KMS-11 (cell line): ENCODE results near the gene USP53.

Experiments
- H2AFZ ChIP-seq: fragments of 200-600 bp; sonication (generic); 2 replicates; pipeline ENCODE4 v1.6.1; 2016; ENCODE audit warnings: antibody characterized with exemption, mixed run types, low read depth
- H3K27ac ChIP-seq: fragments of 200-600 bp; sonication (generic); 2 replicates; pipeline ENCODE4 v1.6.1; 2016; ENCODE audit warnings: mild to moderate bottlenecking, mixed run types
- H3K27me3 ChIP-seq: fragments of 200-600 bp; sonication (generic); 2 replicates; pipeline ENCODE4 v1.6.1; 2017; ENCODE audit warnings: mild to moderate bottlenecking, low read depth, mixed run types, moderate library complexity; ENCODE audit not compliant: insufficient read depth
- H3K36me3 ChIP-seq: fragments of 200-600 bp; sonication (generic); 2 replicates; pipeline ENCODE4 v1.6.1; 2017; ENCODE audit warnings: mild to moderate bottlenecking, mixed run types; ENCODE audit not compliant: insufficient read depth
- H3K4me1 ChIP-seq: fragments of 200-600 bp; sonication (generic); 2 replicates; pipeline ENCODE4 v1.6.1; 2016; ENCODE audit warnings: mild to moderate bottlenecking, low read depth, mixed run types; ENCODE audit not compliant: poor library complexity, severe bottlenecking
- H3K4me2 ChIP-seq: fragments of 200-600 bp; sonication (generic); 2 replicates; pipeline ENCODE4 v1.7.0; 2016; ENCODE audit warnings: mild to moderate bottlenecking, mixed run types
- H3K4me3 ChIP-seq: fragments of 200-600 bp; sonication (generic); IDR thresholded peaks from 2 replicates; pipeline ENCODE4 v1.6.1; 2017; ENCODE audit warnings: low read depth, low read length, mixed read lengths; ENCODE audit not compliant: insufficient read depth
- H3K79me2 ChIP-seq: fragments of 200-600 bp; sonication (generic); 2 replicates; pipeline ENCODE4 v1.6.1; 2016; ENCODE audit warnings: low read depth, mixed run types; ENCODE audit not compliant: insufficient read depth
- H3K9ac ChIP-seq: fragments of 200-600 bp; sonication (generic); 2 replicates; pipeline ENCODE4 v1.6.1; 2016; ENCODE audit warnings: mild to moderate bottlenecking, mixed run types
- H4K20me1 ChIP-seq: fragments of 200-600 bp; sonication (generic); 2 replicates; pipeline ENCODE4 v1.6.1; 2016; ENCODE audit warnings: mild to moderate bottlenecking, mixed run types; ENCODE audit not compliant: insufficient read depth
- CTCF ChIP-seq: fragments of 200-600 bp; sonication (generic); conservative IDR thresholded peaks from 2 replicates; pipeline ENCODE4 v1.6.1; 2017; ENCODE audit warnings: low read depth, mild to moderate bottlenecking, antibody characterized with exemption, low read length, moderate library complexity, mixed read lengths

USP53 gene

DNA sequence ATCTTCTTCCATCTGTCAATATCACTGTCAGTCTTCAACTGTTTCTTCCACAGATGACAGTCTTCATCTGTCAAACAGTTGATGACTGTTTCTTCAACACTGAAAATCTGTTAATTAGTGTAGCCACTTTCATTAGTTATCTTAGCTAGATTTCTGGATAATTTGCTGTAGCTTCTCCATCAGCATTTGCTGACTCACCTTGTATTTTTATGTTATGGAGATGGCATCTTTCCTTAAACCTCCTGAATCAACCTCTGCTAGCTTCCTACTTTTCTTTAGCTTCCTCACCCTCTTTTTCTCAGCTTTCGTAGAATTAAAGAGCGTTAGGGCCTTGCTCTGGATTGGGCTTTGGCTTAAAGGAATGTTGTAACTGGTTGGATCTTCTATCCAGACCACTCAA, 25.1 kb downstream of the USP53 start:
- peak overlapping the region; percentile 65; the same call in 1 of the 2 replicates for H3K4me2 ChIP-seq
- H3K36me3 ChIP-seq: no peaks in the 10 kb centered on the region
- H3K4me1 ChIP-seq: peaks cover 19% of the 10 kb centered on the region
- no peaks in the 10 kb centered on the region for H4K20me1 ChIP-seq
- no peak for TF ChIP-seq CTCF
- H3K9ac ChIP-seq: no peak overlapping the region
- peak overlapping the region; percentile 4; the same call in 1 of the 2 replicates for H3K27ac ChIP-seq
- no peak overlapping the region for H3K4me3 ChIP-seq
- H3K79me2 ChIP-seq: no peaks in the 10 kb centered on the region
- H3K27me3 ChIP-seq: no peaks in the 10 kb centered on the region
- H2AFZ ChIP-seq: no peak overlapping the region

- H2AFZ ChIP-seq: no peak overlapping the region
- no peak overlapping the region for H3K9ac ChIP-seq
- H3K4me2 ChIP-seq: peak overlapping the region; percentile 65
- H4K20me1 ChIP-seq: no peaks in the 10 kb centered on the region
- no peaks in the 10 kb centered on the region for H3K27me3 ChIP-seq
- peak overlapping the region; percentile 4; the same call in 1 of the 2 replicates for H3K27ac ChIP-seq
- no peak overlapping the region for H3K4me3 ChIP-seq
- TF ChIP-seq CTCF: no peak
- H3K79me2 ChIP-seq: no peaks in the 10 kb centered on the region
- no peaks in the 10 kb centered on the region for H3K36me3 ChIP-seq
- peaks cover 19% of the 10 kb centered on the region for H3K4me1 ChIP-seq
These were observed 25.7 kb downstream of the USP53 start for GRCh38 chr4:119238068-119238722.

- Histone ChIP-seq H3K4me3 (no peak overlapping the region), H3K27ac (no peak overlapping the region), H3K79me2 (no peaks in the 10 kb centered on the region), H3K4me1 (peaks cover 19% of the 10 kb centered on the region), H3K27me3 (no peaks in the 10 kb centered on the region), H4K20me1 (no peaks in the 10 kb centered on the region), H3K4me2 (no peak overlapping the region), H3K9ac (no peak overlapping the region), H2AFZ (no peak overlapping the region), H3K36me3 (no peaks in the 10 kb centered on the region)
- TF ChIP-seq CTCF: no peak
These were observed 27.6 kb downstream of the USP53 start for GRCh38 chr4:119240128-119240527.

DNA sequence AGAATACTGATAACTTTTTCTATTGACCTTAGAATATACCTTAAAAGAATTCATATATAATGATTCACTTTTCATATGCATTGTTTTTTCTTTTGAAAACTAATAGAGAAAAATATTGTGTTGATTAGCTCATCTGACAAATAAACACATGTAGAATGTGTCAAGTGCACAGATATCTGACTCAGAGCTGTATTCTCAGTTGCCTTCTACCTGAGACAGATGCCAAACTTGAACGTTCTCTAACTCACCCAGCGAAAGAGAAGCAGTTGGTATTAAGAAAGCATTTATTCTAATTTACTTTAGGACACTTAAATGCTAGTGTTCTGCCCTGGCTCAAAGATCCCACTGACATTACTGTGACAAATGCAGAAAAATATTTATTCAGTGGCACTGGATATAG, 28.1 kb downstream of the USP53 start:
- H4K20me1 ChIP-seq: no peaks in the 10 kb centered on the region
- H2AFZ ChIP-seq: no peak overlapping the region
- no peak overlapping the region for H3K27ac ChIP-seq
- no peak overlapping the region for H3K4me2 ChIP-seq
- H3K27me3 ChIP-seq: no peaks in the 10 kb centered on the region
- no peak overlapping the region for H3K9ac ChIP-seq
- H3K79me2 ChIP-seq: no peaks in the 10 kb centered on the region
- no peak for TF ChIP-seq CTCF
- no peaks in the 10 kb centered on the region for H3K36me3 ChIP-seq
- H3K4me1 ChIP-seq: peaks cover 19% of the 10 kb centered on the region
- no peak overlapping the region for H3K4me3 ChIP-seq
